GM23248 (cell line): Measurements from ENCODE around the gene PAGE1. TPM values are rescaled to one million over a fixed set of nuclear protein-coding genes. Genes with fewer than 3 reads are reported as not detected.
"Not testable (repeated sequence)": the region's sequence is repeated elsewhere in the genome, so short reads cannot be mapped to it uniquely, and the experiment has no call there.

Experiments
- DNase-seq: peaks from one replicate; pipeline ENCODE4 v3.0.0-alpha.2; 2015
- H2AFZ ChIP-seq: fragments of 200-600 bp; sonication (generic); 2 replicates; pipeline ENCODE4 v1.6.1; 2016; ENCODE audit warnings: antibody characterized with exemption
- H3F3A ChIP-seq: fragments of 200-600 bp; sonication (generic); 2 replicates; pipeline ENCODE4 v1.6.1; 2016; ENCODE audit warnings: mild to moderate bottlenecking, antibody characterized with exemption, mixed run types; ENCODE audit not compliant: insufficient read depth
- H3K27ac ChIP-seq: fragments of 200-600 bp; sonication (generic); 2 replicates; pipeline ENCODE4 v1.5.1; 2016; ENCODE audit warnings: mild to moderate bottlenecking
- H3K27me3 ChIP-seq: fragments of 200-600 bp; sonication (generic); replicated peaks from 2 replicates; pipeline ENCODE4 v1.6.1; 2016; ENCODE audit warnings: mild to moderate bottlenecking; ENCODE audit not compliant: insufficient read depth
- H3K36me3 ChIP-seq: fragments of 200-600 bp; sonication (generic); 2 replicates; pipeline ENCODE4 v1.6.1; 2016; ENCODE audit warnings: low read depth, mild to moderate bottlenecking
- H3K4me1 ChIP-seq: fragments of 200-600 bp; sonication (generic); 2 replicates; pipeline ENCODE4 v1.6.1; 2016; ENCODE audit warnings: mild to moderate bottlenecking; ENCODE audit not compliant: insufficient read depth
- H3K4me2 ChIP-seq: fragments of 200-600 bp; sonication (generic); one replicate; pipeline ENCODE4 v1.6.1; 2016; ENCODE audit warnings: mild to moderate bottlenecking; ENCODE audit not compliant: unreplicated experiment
- H3K4me3 ChIP-seq: fragments of 200-600 bp; sonication (generic); 2 replicates; pipeline ENCODE4 v1.5.1; 2016; ENCODE audit warnings: mild to moderate bottlenecking
- H3K79me2 ChIP-seq: fragments of 200-600 bp; sonication (generic); 2 replicates; pipeline ENCODE4 v1.6.1; 2016; ENCODE audit warnings: mild to moderate bottlenecking; ENCODE audit not compliant: insufficient read depth
- H3K9ac ChIP-seq: fragments of 200-600 bp; sonication (generic); 2 replicates; pipeline ENCODE4 v1.6.1; 2016; ENCODE audit warnings: mild to moderate bottlenecking
- H3K9me2 ChIP-seq: fragments of 200-600 bp; sonication (generic); 2 replicates; pipeline ENCODE4 v1.6.1; 2016; ENCODE audit warnings: mixed run types, mild to moderate bottlenecking, moderate library complexity; ENCODE audit not compliant: insufficient read depth
- H3K9me3 ChIP-seq: fragments of 200-600 bp; sonication (generic); one replicate; pipeline ENCODE4 v1.6.1; 2017; ENCODE audit warnings: low read depth
- H4K20me1 ChIP-seq: fragments of 200-600 bp; sonication (generic); 2 replicates; pipeline ENCODE4 v1.6.0; 2016; ENCODE audit not compliant: insufficient read depth
- EZH2 ChIP-seq: fragments of 200-600 bp; sonication (generic); IDR thresholded peaks from 2 replicates; pipeline ENCODE4 v1.6.1; 2018; ENCODE audit warnings: antibody characterized with exemption, mild to moderate bottlenecking; ENCODE audit not compliant: insufficient read depth, poor library complexity, severe bottlenecking
- EZH2phosphoT487 ChIP-seq: fragments of 200-600 bp; sonication (generic); IDR thresholded peaks from 2 replicates; pipeline ENCODE4 v1.6.1; 2018; ENCODE audit warnings: antibody characterized with exemption, moderate library complexity, mild to moderate bottlenecking, low read depth; ENCODE audit not compliant: insufficient read depth
- WGBS, 2 experiments: methylation state at CpG; one replicate each; pipeline ENCODE4 v1.1.6; 2015 to 2017; ENCODE audit warnings: low lambda C conversion rate in 2 of 2, low coverage in 1 of 2; ENCODE audit errors: missing lambda C conversion rate in 2 of 2; 5-methylcytosine and 5-hydroxymethylcytosine counted together
- in situ Hi-C: fragments of 300-500 bp; cut with MboI; formaldehyde crosslinking; loops from 2 replicates; pipeline ENCODE4 v1.15.0; 2020
- polyA plus RNA-seq: library from polyadenylated mRNA; unstranded; fragments of >200 nt; fragmentation: Nextera tagmentation; extraction: Ambion mirVana; gene quantifications from 2 replicates; pipeline ENCODE4 v1.2.1, GENCODE V29; 2016
- total RNA-seq: library from RNA; depleted of rRNA; stranded (reverse); fragments of >200 nt; shearing (Covaris generic); gene quantifications from 2 replicates; pipeline ENCODE4 v1.2.3, GENCODE V29; 2014; rRNA removed

PAGE1 gene
- total RNA-seq (not detected in 2 replicates), polyA plus RNA-seq (not detected in 2 replicates)

GRCh38 chrX:49695276-49696180 is at the start of gene PAGE1:
PAGE1 (minus strand) TSS chrX:49695984; CDS start chrX:49694770, 1,214 bp downstream.
- Histone ChIP-seq H3F3A (no peaks in the 10 kb centered on the region), H3K27ac (no peak within 1 kb of the TSS)

GRCh38 chrX:49741501-49741900 is 45.7 kb upstream of the PAGE1 start:
- H3K4me3 ChIP-seq, H3K4me1 ChIP-seq, H3K4me2 ChIP-seq, H3K27ac ChIP-seq, H3K79me2 ChIP-seq, H3K27me3 ChIP-seq, H2AFZ ChIP-seq, H3K36me3 ChIP-seq, in situ Hi-C loops, H3K9me3 ChIP-seq, H4K20me1 ChIP-seq, H3F3A ChIP-seq, DNase-seq, H3K9ac ChIP-seq, H3K9me2 ChIP-seq: not testable (repeated sequence)
- WGBS, 2 experiments, result 57% methylated on average over 1 of the region's 1 CpG; no CpG with 5 or more reads in 1 of the 2 experiments

More at GRCh38 chrX:49695276-49696180, at the start of gene PAGE1:
- H3K9me2 ChIP-seq, result no peaks in the 10 kb centered on the region
- WGBS, 2 experiments, result 64 to 76% methylated on average over 18 to 29 of the region's 38 CpGs
- no peak within 1 kb of the TSS for H3K9ac ChIP-seq
- H3K4me3 ChIP-seq, result no peak within 1 kb of the TSS
- TF ChIP-seq EZH2phosphoT487 (no peak), EZH2 (no peak)
- H4K20me1 ChIP-seq, result no peaks in the 10 kb centered on the region
- H2AFZ ChIP-seq, result no peak within 1 kb of the TSS
- in situ Hi-C loops, result no loop called here
- H3K27me3 ChIP-seq, result no peaks in the 10 kb centered on the region
- no peak for DNase-seq
- H3K9me3 ChIP-seq, result no peaks in the 10 kb centered on the region
- H3K4me1 ChIP-seq, result no peaks in the 10 kb centered on the region
- H3K4me2 ChIP-seq, result no peak within 1 kb of the TSS
- H3K36me3 ChIP-seq, result no peaks in the 10 kb centered on the region
- H3K79me2 ChIP-seq, result no peaks in the 10 kb centered on the region

- Histone ChIP-seq H3K9ac (no peak overlapping the region), H3F3A (no peaks in the 10 kb centered on the region), H3K27me3 (no peaks in the 10 kb centered on the region), H3K4me1 (no peaks in the 10 kb centered on the region), H3K9me3 (no peaks in the 10 kb centered on the region), H2AFZ (no peak overlapping the region), H3K4me3 (no peak overlapping the region), H3K9me2 (no peaks in the 10 kb centered on the region), H3K4me2 (no peak overlapping the region), H4K20me1 (no peaks in the 10 kb centered on the region), H3K27ac (no peak overlapping the region), H3K79me2 (no peaks in the 10 kb centered on the region), H3K36me3 (no peaks in the 10 kb centered on the region)
- no peak for DNase-seq
- in situ Hi-C loops, result no loop called here
- TF ChIP-seq EZH2phosphoT487, result no peak
- TF ChIP-seq EZH2, result no peak
- 50 to 51% methylated on average over 2 to 8 of the region's 9 CpGs for WGBS, 2 experiments
Measured at GRCh38 chrX:49727847-49728246, 32.1 kb upstream of the PAGE1 start.

GRCh38 chrX:49726966-49727365 is 31.2 kb upstream of the PAGE1 start:
- TF ChIP-seq EZH2 (no peak), EZH2phosphoT487 (no peak)
- H3F3A ChIP-seq, result no peaks in the 10 kb centered on the region
- H3K79me2 ChIP-seq, result no peaks in the 10 kb centered on the region
- no peak overlapping the region for H3K9ac ChIP-seq
- H3K4me1 ChIP-seq, result no peaks in the 10 kb centered on the region
- no peaks in the 10 kb centered on the region for H3K36me3 ChIP-seq
- H3K9me3 ChIP-seq, result no peaks in the 10 kb centered on the region
- no peaks in the 10 kb centered on the region for H3K9me2 ChIP-seq
- no peaks in the 10 kb centered on the region for H3K27me3 ChIP-seq
- in situ Hi-C loops, result no loop called here
- no peak overlapping the region for H3K4me3 ChIP-seq
- no peak overlapping the region for H2AFZ ChIP-seq
- no peak overlapping the region for H3K4me2 ChIP-seq
- no peak overlapping the region for H3K27ac ChIP-seq
- no peaks in the 10 kb centered on the region for H4K20me1 ChIP-seq
- WGBS, 2 experiments, result 35 to 80% methylated on average over 3 to 4 of the region's 5 CpGs
- no peak for DNase-seq
